Amygdala (tissue), 56 donors: ENCODE results near the gene PRRT4.

ENCODE experiments used
- DNase-seq, 56 donors: peaks; one replicate each; lab custom pipeline; 2025; lab: John Stamatoyannopoulos, UW

PRRT4 gene

GRCh38 chr7:128361411-128362379 lies at the start of gene PRRT4:
Gene PRRT4, minus strand, starts transcription at chr7:128361690.
- DNase-seq, result peak in 25 of 56 donors; percentile 16 to 72 (median 41)

- DNase-seq, result no peak
Measured at GRCh38 chr7:128410451-128410753, 48.9 kb upstream of the PRRT4 start.

- peak in 53 of 56 donors; percentile 8 to 97 (median 66) for DNase-seq
Measured at GRCh38 chr7:128409596-128410450, 48.3 kb upstream of the PRRT4 start, which contains the start of gene IMPDH1. Gene IMPDH1, minus strand, starts transcription at chr7:128409982. Its CDS starts 81 bp downstream, at chr7:128409901.

- no peak for DNase-seq
Measured at GRCh38 chr7:128408709-128409595, 47.5 kb upstream of the PRRT4 start.

- DNase-seq, result no peak
Measured at GRCh38 chr7:128407751-128408708, 46.5 kb upstream of the PRRT4 start.

GRCh38 chr7:128407233-128407589 lies 45.7 kb upstream of the PRRT4 start:
- no peak for DNase-seq

GRCh38 chr7:128406314-128407232 lies 45.1 kb upstream of the PRRT4 start:
- DNase-seq, result no peak

GRCh38 chr7:128405471-128406313 lies 44.2 kb upstream of the PRRT4 start:
- DNase-seq, result peak in 4 of 56 donors; percentile 18 to 52 (median 28)

GRCh38 chr7:128404886-128405470 lies 43.5 kb upstream of the PRRT4 start:
- no peak for DNase-seq

GRCh38 chr7:128404143-128404681 lies 42.7 kb upstream of the PRRT4 start:
- DNase-seq, result no peak

- DNase-seq, result no peak
Measured at GRCh38 chr7:128403676-128404075, 42.2 kb upstream of the PRRT4 start.

- DNase-seq, result no peak
Measured at GRCh38 chr7:128402356-128402755, 40.9 kb upstream of the PRRT4 start.

GRCh38 chr7:128400566-128400965 lies 39.1 kb upstream of the PRRT4 start:
- no peak for DNase-seq

- DNase-seq, result no peak
Measured at GRCh38 chr7:128399991-128400390, 38.5 kb upstream of the PRRT4 start.

- DNase-seq, result no peak
Measured at GRCh38 chr7:128398841-128399135, 37.3 kb upstream of the PRRT4 start.

GRCh38 chr7:128398016-128398840 lies 36.7 kb upstream of the PRRT4 start:
- peak in 31 of 56 donors; percentile 14 to 70 (median 35) for DNase-seq
